NCI-H446 treated with DMSO at 0.1 percent for 48 hours (cell line): ENCODE results near the gene ADAMTSL1.

ENCODE experiments used
- DNase-seq: peaks from one replicate; lab custom pipeline; 2025; lab: John Stamatoyannopoulos, UW

ADAMTSL1 gene

DNA sequence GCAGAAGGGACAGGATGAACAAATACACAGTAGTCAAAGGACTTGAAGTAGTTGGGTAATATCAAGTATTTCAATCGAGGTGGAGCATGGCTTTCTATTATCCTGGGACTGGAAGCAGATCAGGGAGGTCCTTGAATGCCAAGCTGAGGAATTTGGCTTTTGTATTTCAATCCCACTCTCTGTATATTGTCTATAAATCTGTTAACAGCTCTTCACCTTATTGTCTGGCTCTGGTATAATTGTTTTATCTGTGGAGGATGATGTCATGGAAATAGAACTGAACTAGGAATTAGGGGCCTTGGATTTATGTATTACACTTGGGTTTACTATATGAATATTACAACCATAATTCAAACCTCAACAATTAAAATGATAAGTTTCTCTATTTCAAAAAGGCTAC, 6.3 kb upstream of the ADAMTSL1 start:
- DNase-seq = no peak

DNA sequence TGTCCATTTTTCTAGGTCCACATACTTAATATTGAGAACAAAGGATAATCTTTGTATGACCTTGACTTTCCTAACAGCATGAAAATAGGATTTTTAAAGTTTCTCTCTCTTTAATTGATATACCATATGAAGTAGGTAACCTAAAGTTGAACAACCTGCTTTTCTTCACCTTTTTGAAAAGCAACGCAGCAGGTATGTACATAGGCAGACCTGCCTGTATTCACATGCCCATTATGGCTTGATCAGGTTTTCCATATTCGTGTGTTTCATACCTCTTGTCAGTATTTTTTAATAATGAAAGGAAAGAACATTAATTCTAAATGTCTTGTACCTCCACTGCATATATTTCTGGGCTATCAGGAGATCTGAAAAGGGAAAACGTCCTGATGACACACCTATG, 1.5 kb upstream of the ADAMTSL1 start:
- DNase-seq = no peak

- no peak for DNase-seq
These were observed 1.1 kb upstream of the ADAMTSL1 start for GRCh38 chr9:18472841-18473251.

GRCh38 chr9:18474783-18475182, 830 bp downstream of the ADAMTSL1 start:
- DNase-seq = no peak

DNA sequence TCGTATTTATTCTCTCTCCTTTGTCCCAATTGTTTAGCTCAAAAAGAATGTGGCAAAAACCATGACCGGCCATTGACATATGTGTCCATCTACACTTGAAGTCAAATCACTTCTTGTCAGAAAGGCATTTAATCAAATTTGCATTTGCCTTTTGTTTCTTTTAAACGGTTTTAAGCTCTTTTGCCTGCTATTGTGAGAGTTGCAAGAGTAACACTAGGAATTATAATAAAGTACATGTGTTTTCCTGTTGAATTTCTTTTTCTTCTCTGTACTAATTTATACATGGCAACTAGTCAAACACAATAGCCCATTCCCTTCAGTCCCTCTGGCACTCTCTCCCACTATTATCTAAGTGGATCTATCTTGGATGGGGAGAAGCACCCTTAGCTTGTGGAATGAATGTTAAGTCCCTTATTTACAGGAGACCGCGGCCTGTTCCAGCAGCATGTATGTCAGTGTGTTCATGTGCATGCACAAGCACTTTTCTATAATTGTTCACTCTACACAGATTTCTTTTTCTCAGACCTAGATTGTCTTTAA, 3.2 kb downstream of the ADAMTSL1 start:
- DNase-seq = no peak

DNA sequence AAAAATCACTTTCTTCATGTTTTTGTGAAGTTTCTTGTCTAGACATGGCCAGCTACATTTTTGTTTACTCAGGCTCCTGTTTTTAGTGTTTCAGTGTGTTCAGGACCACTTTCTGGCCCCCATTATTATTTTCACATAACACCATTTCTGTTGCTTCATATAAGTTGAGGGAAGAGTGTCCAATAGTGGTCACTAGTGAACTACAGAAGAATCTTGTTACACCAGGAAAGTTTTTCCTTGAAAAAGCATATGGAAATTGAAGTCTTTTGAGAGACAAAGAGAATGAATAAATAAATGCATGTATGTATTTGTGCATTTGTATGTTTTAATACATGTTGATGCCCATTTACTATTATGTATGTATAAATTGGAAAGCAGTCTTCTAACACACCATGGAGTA, 3.8 kb downstream of the ADAMTSL1 start:
- DNase-seq = no peak

DNA sequence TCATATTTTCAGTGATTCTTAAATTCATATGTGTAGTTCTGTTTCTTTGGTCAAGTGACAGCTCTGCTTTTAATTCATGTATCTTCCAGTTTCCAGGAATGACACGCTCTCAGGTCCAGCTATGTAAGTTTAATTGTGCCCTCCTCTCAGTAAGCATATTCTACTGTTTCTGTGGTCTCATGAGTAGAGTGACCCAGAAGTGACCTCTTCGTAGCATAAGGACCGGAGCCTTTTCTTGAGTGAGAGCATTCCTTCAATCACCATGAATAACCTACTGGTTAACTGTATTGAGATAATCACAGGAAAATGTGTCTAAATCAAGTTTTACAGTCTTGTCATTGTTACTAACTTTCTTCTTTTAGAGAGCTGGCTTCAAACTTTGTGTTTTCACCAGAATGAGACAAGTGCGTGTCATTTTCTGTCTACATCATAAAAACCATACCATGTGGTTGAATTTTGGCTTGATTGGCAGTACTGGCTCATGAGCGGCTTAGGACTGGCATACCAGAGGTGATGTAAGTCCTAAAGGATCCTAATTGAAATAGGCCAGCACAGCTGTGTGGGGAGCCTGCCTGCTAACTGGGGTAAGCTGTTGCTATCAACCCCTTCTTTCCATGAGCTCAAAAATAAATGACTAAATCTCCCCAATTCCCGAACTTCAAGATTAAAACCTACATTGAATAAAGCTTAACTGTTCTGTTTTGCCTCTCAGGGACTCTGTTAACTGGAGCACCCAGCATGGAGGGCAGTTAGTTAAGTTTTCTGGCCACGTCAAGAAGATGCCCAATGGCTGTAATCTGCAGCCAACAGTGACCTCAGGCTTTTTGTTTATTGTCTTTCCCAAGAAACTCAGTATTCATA, 4.8 kb downstream of the ADAMTSL1 start:
- DNase-seq = no peak

- DNase-seq = no peak
These were observed 5.5 kb downstream of the ADAMTSL1 start for GRCh38 chr9:18479405-18479804.

- DNase-seq = no peak
These were observed 6.7 kb downstream of the ADAMTSL1 start for GRCh38 chr9:18480662-18481093.

DNA sequence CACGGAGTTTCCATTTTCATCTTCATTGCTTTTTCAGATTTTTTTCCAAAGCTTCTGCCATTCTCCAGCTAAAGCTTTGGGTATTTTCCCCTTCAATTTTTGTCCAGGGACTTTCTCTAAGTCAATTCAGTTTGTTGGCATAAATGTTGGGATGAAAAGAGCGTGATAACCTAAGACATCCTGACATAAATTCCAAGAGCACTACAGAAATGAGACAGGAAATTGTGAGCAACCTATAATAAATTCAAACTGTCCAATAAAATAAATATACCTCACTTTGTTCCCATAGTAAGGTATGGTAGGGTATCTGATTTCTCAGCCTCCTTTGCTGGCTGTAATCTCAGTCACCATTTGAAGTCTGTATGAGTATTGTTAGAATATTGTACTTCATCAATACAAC, 8.4 kb downstream of the ADAMTSL1 start:
- no peak for DNase-seq

GRCh38 chr9:18485714-18486113, 11.8 kb downstream of the ADAMTSL1 start:
- DNase-seq = no peak

DNA sequence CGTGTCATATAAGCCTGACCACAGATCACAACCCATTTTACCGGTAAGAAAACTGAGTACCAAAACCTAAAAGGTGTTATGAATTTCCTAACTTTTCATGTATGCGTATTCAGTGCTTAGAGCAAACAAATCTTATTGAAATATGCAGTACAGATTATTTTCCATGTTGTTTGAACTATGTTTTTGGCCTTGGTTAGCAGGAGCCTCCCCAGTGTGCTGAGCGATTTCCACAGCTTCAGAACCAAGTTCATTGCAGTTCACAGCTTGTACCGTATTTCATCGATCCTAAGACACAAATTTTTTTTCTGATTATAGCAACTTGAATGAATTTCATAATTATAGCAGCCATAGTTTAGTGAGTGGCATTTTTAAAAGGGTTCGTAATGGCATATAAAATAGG, 13.7 kb downstream of the ADAMTSL1 start:
- DNase-seq = no peak

- DNase-seq = no peak
These were observed 14.9 kb downstream of the ADAMTSL1 start for GRCh38 chr9:18488886-18489285.

DNA sequence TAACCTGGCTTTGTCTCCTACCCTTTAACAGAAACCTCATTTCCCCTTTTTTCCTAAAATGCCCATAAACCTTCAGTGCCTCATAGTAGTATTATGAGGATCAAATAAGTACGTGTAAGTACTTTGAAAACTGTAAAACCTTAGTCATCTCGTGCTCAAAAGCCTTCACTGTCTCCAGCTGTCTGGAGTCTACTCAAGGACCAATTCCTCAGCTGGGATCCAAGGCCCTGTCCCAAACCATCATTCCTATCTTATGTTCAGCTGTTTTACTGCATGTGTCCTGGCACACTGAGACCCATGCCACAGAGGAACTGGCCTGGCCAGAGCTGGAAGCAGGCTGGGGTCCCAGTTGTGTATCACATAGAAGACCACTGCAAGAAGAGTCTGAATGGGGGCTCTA, 15.9 kb downstream of the ADAMTSL1 start:
- no peak for DNase-seq

- DNase-seq = no peak
These were observed 16.9 kb downstream of the ADAMTSL1 start for GRCh38 chr9:18490641-18491370.

GRCh38 chr9:18492612-18493011, 18.7 kb downstream of the ADAMTSL1 start:
- DNase-seq = no peak

- no peak for DNase-seq
These were observed 19.6 kb downstream of the ADAMTSL1 start for GRCh38 chr9:18493451-18493993.

- no peak for DNase-seq
These were observed 21.1 kb downstream of the ADAMTSL1 start for GRCh38 chr9:18495065-18495464.

GRCh38 chr9:18496256-18497000, 22.5 kb downstream of the ADAMTSL1 start:
- no peak for DNase-seq

DNA sequence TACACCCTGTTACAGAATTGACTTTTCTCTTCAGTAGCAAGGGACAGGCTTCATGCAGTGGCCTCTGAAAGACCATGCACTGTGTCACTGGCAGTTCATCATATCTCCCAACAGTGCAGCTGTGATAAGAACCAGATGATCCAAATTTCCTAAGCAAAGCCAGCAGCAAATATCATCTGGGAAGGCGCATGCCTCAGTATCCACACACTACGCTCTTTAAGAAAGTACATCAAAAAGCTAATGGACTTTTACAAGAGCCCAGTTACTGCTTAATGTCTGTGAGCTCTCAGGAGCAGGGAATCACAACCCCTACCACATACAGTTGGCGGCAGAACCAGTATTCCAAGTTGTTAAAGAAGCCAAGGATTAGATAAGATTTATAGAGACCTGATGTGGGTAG, 25.1 kb downstream of the ADAMTSL1 start:
- no peak for DNase-seq

DNA sequence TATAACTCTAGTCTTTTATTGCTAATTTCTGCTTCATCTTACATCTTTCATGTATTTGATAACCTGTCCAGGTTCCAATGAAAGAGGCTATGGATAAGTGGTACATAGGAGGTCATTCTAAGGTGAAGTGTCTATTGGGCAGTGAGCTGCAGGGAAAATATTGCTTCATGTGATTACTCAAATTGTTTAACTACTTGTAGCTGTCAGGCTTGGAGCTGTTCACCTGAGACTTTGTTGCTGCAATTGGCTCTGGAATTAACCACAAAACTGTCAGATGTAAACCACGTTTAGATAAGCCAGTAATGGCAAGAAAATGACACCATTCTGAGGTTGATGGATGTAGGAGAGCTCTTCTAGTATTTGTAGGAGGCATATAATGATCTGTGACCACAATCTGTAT, 26.0 kb downstream of the ADAMTSL1 start:
- DNase-seq = no peak

DNA sequence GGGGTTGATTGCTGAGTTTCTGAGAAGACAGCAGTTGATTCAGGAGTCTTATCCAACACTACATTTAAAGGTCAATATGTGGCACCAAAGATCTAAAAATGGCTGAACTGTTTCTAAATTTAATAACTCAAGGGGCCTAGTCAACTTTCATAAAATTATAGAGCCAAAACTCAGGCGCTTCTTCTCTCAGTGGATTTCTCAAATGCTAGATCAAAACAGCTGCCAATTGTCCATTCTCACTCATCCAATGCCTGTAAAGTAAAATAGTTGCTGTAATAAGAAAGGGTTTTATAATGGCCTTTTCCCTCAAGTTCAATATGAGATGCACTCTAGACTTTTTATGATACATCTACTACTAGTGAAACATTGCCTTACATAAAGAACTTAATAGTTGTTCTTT, 26.5 kb downstream of the ADAMTSL1 start:
- no peak for DNase-seq
